T-helper 2 cell (primary cell): ENCODE results near the gene IARS2.
"Not testable (repeated sequence)": the region's sequence is repeated elsewhere in the genome, so short reads cannot be mapped to it uniquely, and the experiment has no call there.

Source experiments
- DNase-seq, 5 experiments: peaks; one replicate each; pipeline versions ENCODE4 v3.0.0 to v3.0.0-alpha.2; 2012 to 2022

IARS2 gene

DNA sequence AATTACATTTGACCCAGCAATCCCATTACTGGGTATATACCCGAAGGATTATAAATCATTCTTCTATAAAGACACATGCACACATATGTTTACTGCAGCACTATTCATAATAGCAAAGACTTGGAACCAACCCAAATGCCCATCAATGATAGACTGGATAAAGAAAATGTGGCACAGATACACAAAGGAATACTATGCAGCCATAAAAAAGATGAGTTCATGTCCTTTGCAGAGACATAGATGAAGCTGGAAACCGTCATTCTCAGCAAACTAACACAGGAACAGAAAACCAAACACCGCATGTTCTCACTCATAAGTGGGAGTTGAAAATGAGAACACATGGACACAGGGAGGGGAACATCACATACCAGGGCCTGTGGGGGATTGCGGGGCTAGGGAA lies 76.0 kb downstream of the IARS2 start:
- DNase-seq = not testable (repeated sequence)

DNA sequence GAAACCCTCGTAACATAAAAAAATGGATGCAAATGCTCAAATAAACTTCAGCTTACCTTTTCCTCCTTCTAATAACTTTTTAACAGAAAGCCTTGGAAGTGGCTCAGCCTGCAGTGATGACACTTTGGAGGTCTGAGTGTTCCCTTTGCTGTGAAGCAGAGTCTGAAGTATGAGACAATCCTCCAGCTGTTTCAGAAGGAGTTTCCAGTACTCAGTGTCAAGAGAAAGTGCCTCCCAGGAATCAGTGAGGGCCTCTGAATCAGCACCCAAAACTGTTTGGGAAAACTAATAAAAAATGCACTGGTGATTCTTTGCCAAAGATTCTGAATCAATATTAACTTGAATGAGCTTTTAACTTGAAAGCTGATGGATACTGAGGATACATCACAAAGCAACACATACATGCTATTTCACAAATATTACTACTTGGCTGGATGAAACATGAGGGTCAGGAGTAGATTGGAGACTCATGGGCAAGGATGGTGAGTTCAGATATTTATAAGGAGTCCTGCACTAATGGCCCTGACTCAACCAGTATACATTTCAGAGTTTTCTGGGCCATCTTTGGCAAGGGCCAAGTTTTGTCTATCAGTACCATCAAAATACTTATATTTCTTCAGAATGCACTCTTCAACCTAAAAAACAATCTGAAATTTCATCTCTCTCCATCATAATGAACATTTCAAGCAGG lies 77.0 kb downstream of the IARS2 start:
- no peak for DNase-seq

DNA sequence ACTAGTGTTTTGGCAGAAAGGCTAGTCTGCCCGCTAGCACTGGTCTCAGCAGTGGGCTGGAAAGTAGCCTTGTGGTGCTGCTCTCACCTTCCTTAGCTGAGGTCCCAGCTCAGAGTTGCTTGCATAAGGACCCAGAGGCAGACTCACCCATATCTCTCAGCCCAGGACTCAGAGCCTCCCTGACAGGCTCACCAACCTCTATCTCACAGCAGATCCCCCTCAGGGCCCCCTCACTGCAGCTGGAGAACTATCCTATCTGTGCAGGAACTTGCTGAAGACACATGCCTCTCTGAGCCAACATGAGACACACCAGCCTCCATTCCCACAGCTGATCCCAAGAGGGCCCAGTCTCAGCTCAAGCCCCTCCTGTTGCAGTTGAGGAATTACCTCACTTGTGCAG lies 82.6 kb downstream of the IARS2 start:
- DNase-seq = no peak

DNA sequence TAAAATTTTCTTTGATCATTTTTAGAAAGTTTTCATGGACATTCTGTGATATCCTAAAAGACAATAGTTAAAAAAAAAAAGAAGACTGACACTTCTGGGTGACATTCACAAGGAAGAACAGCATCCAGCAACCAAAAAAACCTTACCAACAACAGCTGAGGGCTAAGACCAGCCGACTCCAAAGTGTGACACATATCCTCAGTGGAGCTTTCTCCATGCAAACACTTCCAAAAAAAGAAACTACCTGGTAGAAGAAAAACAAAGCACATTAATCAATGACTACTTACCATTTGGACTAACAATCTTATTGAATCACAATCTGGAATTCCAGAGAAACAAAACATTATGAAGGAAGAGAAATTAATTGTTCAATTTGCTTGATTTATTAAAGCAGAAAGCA lies 88.2 kb downstream of the IARS2 start:
- no peak for DNase-seq

DNA sequence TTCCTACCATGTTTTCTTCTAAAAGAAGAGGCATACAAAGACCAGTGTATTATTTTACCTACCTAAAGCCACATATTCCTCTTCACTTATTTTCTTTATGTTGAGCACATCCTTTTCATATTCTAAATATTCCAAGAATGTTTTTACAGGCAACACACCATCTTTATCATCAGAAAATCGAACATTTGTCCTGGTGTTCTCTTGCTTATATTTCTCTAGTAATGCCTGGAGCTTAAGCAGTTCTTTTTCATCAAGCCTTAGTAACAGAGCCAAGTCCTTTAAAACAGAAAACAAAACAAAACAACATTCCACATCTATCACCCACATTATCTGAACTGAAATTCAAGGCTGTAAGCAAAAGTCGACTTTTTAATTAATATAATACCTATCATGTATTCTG lies 88.7 kb downstream of the IARS2 start:
- no peak for DNase-seq

DNA sequence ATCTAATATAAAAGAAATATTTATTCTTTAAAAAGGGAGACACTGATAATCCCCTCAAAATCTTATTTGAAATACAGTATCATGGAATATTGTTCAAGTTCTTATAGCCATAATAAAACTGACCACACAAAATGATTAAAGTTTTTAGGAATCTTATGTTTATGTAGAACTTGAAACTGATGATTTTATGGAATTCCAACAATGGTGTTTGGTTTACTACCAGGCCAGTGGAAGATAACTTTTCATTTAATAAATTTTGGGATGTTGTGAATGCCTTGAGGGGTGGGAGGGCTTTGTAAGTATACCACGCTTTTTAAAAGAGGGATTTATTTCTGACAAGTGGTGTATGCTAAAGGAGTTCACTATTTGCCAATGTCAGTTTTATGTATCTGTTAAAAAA lies 90.6 kb downstream of the IARS2 start:
- DNase-seq = no peak

DNA sequence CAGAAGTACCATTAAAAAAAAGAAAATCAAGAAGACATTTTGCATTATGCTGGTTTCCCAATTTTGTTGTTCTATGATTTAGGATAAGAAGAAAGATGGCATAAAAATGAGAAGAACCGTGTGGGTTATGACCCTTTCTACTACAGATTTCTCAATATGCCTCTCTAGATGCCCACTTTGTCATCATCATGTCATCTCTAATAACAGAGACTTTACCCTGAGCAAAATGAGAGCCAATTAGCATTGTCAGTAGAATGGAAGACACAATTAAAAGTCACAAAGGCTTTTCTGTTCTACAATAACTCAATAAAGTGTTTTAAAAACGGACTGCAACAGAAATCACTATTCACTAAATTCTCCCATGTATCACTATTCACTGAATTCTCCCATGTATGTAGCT lies 92.8 kb downstream of the IARS2 start:
- DNase-seq = no peak

DNA sequence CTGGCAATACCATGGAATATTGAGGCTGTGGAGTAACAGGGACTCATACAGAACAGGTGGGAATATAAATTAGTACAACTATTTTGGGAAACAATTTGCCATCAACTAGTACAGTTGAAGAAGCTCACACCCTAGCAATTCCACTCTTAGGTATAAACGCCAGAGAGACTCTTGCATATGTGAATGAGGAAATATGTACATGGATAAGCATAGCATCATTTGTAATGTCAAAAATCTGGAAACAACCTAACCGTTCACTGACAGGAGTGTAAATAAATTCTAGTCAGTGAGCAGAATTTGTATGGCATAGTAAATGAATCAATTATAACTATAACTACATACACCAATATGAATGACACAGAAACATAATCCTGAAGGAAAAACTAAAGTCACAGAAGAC lies 94.6 kb downstream of the IARS2 start:
- no peak for DNase-seq

DNA sequence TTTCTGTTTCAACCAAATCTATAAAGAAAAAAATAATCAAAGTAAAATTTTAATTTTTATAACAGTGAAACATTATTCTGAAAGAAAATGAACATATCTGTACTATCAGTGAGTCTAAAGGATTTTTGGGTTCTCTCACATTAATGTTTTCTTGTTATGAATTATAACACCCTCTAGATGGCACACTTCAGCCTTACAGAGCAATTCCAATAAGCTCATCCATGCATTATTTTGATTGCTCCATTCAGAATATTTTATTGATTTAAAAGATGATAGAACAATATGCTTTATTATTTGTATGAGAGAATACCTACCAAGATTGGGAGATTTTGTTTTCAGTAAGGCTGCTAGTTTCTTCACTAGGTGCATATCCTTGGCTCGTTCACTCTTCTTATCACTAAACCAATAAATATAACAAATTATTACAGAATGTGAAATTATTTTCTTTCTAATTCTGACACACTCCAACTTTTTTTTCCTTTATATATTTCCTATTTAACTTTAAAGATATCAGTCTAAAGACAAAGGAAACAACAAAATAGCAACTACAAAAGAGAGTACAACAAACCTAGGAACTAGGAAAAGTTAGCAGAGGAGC lies 95.9 kb downstream of the IARS2 start:
- peak in 1 of 5 experiments; percentile 27 for DNase-seq

DNA sequence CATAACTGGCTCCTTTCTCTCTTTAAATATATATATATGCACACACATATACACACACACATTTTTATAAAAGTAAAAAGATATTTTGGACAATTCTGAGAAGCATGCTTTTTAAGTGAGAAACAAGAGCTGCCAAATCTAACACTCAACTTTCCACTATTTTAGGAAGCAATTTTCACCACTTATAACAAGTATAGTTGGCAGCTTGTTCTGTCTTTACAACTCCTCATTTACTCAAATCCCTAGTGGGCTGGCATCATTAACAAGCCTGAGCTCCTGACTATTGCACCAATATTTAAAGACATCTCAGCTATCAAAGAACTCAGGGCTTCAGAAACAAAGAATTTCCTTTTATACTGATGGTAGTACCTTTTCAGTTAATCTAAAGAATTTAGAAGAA lies 101.8 kb downstream of the IARS2 start:
- DNase-seq = no peak
